Measurements from ENCODE around the gene EIF2D. TPM values are rescaled to one million over a fixed set of nuclear protein-coding genes. Genes with fewer than 3 reads are reported as not detected.

EIF2D gene
- total RNA-seq, 1 donor = 47.9 TPM

- TF ChIP-seq, protein P1, sequence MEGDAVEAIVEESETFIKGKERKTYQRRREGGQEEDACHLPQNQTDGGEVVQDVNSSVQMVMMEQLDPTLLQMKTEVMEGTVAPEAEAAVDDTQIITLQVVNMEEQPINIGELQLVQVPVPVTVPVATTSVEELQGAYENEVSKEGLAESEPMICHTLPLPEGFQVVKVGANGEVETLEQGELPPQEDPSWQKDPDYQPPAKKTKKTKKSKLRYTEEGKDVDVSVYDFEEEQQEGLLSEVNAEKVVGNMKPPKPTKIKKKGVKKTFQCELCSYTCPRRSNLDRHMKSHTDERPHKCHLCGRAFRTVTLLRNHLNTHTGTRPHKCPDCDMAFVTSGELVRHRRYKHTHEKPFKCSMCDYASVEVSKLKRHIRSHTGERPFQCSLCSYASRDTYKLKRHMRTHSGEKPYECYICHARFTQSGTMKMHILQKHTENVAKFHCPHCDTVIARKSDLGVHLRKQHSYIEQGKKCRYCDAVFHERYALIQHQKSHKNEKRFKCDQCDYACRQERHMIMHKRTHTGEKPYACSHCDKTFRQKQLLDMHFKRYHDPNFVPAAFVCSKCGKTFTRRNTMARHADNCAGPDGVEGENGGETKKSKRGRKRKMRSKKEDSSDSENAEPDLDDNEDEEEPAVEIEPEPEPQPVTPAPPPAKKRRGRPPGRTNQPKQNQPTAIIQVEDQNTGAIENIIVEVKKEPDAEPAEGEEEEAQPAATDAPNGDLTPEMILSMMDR (IDR thresholded peaks at IDR 0.05; ENCODE audit: insufficient read depth, low read depth, low read length) = no peak
- H3K4me3 ChIP-seq (ENCODE audit: low read depth, low read length) = no peak overlapping the region
- DNase-seq (ENCODE audit: low read depth) = no peak
These were observed 60.8 kb downstream of the EIF2D start for GRCh38 chr1:206551296-206551985.

DNA sequence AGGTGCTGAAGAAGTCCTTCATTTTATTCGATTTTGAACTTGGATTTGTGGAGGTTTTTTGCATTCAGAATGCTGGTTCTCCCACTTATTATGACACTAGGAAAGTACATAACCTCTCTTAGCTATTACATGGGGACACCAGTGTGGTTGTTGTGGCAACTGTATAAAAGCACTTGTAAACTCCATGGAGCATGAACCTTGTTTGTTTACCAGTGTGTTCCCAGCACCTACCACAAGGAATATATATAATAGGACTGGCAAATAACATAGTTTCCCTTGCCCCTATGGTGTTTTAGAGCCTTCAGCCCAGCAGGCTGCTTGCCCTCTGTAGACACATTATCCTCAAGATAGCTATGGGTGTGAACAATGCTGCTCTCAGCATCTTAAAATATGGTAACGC, 61.8 kb downstream of the EIF2D start:
- TF ChIP-seq, protein P1 (IDR thresholded peaks at IDR 0.05; ENCODE audit: insufficient read depth, low read depth, low read length) = no peak
- H3K4me3 ChIP-seq (ENCODE audit: low read depth, low read length) = no peak overlapping the region
- no peak for DNase-seq (ENCODE audit: low read depth)

DNA sequence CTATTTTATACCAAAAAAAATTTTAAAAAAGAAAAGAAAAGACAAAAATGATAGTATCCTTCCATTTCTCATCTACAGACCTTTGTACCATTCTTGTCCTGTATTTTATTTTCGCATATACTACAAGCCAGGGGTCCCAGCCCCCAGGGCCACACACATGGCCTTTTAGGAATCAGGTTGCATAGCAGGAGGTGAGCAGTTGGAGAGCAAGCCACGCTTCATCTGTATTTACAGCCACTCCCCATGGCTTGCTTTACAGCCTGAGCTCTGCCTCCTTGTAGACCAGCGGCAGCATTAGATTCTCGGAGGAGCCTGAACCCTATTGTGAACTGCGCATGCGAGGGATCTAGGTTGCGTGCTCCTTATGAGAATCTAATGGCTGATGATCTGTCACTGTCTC, 65.2 kb downstream of the EIF2D start:
- no peak overlapping the region for H3K4me3 ChIP-seq (ENCODE audit: low read depth, low read length)
- DNase-seq (ENCODE audit: low read depth) = no peak
- TF ChIP-seq, protein P1 (IDR thresholded peaks at IDR 0.05; ENCODE audit: insufficient read depth, low read depth, low read length) = no peak

DNA sequence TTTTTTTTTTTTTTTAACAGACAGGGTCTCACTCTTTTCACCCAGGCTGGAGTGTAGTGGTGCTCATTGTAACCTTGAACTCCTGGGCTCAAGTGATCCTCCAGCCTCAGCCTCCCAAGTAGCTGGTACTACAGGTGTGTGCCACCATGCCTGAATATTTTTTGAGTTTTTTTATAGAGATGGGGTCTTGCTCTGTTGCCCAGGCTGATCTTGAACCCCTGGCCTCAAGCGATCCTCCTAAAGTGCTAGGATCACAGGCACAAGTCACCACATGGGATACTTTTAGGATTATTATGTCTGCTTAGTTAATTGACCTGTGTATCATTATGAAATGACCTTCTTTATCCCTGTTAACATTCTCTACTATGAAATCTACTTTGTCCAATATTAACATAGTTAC, 66.9 kb downstream of the EIF2D start:
- no peak for DNase-seq (ENCODE audit: low read depth)
- H3K4me3 ChIP-seq (ENCODE audit: low read depth, low read length) = no peak overlapping the region
- TF ChIP-seq, protein P1 (IDR thresholded peaks at IDR 0.05; ENCODE audit: insufficient read depth, low read depth, low read length) = no peak

DNA sequence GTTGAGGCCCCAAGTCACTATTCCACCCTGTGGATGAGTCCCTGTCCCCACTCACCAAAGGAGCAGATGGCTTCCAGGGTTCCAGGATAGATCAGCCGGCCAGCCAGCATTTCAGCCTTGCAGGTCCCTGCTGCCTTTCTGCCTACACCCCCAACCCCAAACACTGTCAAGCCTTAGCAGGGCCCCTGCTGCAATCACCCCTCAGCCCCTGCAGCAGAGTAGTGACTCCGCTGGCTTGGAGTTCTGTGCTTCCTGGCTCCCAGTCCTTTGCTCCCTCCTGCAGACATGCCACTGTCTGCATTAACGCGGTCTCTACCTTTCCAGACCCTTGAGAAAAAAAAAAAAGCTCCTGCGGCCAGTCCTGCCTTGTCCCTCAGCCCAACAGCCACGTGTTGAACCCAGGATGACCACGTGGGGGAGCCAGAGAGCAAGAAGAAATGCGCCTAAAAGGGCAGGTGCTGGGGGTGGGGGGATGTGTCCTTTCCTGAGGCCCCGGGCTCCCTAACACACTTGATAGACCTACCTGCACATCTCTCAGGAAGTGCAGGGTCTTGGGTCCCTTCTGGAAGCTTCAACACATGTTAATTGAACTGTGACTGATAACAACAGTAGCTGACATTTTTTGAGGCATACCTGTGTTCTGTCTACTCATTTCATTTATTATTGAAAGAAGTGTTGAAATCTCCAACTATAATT, 67.6 kb downstream of the EIF2D start:
- peak; percentile 47 for DNase-seq (ENCODE audit: low read depth)
- TF ChIP-seq, protein P1 (IDR thresholded peaks at IDR 0.05; ENCODE audit: insufficient read depth, low read depth, low read length) = peak; percentile 95
- H3K4me3 ChIP-seq (ENCODE audit: low read depth, low read length) = no peak overlapping the region

Other genes starting within 250 kb of the EIF2D start
- 23.7 and 25.8 TPM in 2 replicates for gene IKBKE, start 142.0 kb downstream of the EIF2D start, total RNA-seq
- 0.86 and 1.6 TPM in 2 replicates for gene RASSF5, start 104.9 kb downstream of the EIF2D start, total RNA-seq
- 37.4 and 46.2 TPM in 2 replicates for gene DYRK3, start 23.1 kb upstream of the EIF2D start, total RNA-seq
- gene MAPKAPK2, start 72.4 kb upstream of the EIF2D start, total RNA-seq = 45.3 and 46.4 TPM in 2 replicates
- 0.97 and 1.7 TPM in 2 replicates for gene IL19, start 158.3 kb upstream of the EIF2D start, total RNA-seq
- under 0.01 TPM in 1 of 2 replicates, not detected in the other for gene IL10, start 160.0 kb upstream of the EIF2D start, total RNA-seq